CD4-positive, CD25-positive, alpha-beta regulatory T cell (primary cell): ENCODE measurements around the gene PSME4. TPM values are rescaled to one million over a fixed set of nuclear protein-coding genes. Genes with fewer than 3 reads are reported as not detected.

Experiments
- ATAC-seq, 2 donors: fragments of 150-1000 bp; cut with Tn5 transposase; one replicate each; pipeline ENCODE4 v1.10.0; 2021; ENCODE audit warnings: low read depth in 2 of 2, moderate number of reproducible peaks in 2 of 2, moderate library complexity in 1 of 2
- DNase-seq, 3 donors: peaks; one replicate each; pipeline versions ENCODE4 v3.0.0 to v3.0.0-alpha.2; 2012 to 2022; ENCODE audit warnings: mixed read lengths in 1 of 3
- H3K27ac ChIP-seq: one replicate; pipeline ENCODE4 v1.7.0; 2013; ENCODE audit warnings: mild to moderate bottlenecking, low read length; ENCODE audit not compliant: insufficient read depth, poor library complexity, severe bottlenecking
- H3K27me3 ChIP-seq: one replicate; pipeline ENCODE4 v1.7.0; 2013; ENCODE audit warnings: low read length; ENCODE audit not compliant: control insufficient read depth, insufficient read depth
- H3K36me3 ChIP-seq: one replicate; pipeline ENCODE4 v1.7.0; 2013; ENCODE audit warnings: mild to moderate bottlenecking, low read length, moderate library complexity; ENCODE audit not compliant: control insufficient read depth, insufficient read depth
- H3K4me1 ChIP-seq: 2 replicates; pipeline ENCODE4 v1.7.0; 2013; ENCODE audit warnings: mild to moderate bottlenecking, low read length; ENCODE audit not compliant: insufficient read depth, control insufficient read depth, poor library complexity, severe bottlenecking
- H3K4me3 ChIP-seq: one replicate; pipeline ENCODE4 v1.7.0; 2013; ENCODE audit warnings: low read depth, mild to moderate bottlenecking, low read length, moderate library complexity
- H3K9me3 ChIP-seq, 2 experiments: 1 replicate in 1 of 2; 2 replicates in 1 of 2; pipeline ENCODE4 v1.7.0; 2013; ENCODE audit warnings: low read length in 2 of 2, mild to moderate bottlenecking in 1 of 2, moderate library complexity in 1 of 2; ENCODE audit not compliant: control insufficient read depth in 2 of 2
- H3K27ac Mint-ChIP-seq, 3 donors: one replicate each; pipeline ENCODE4 v1.8.0; 2020 to 2022; ENCODE audit warnings: mild to moderate bottlenecking in 3 of 3, mixed read lengths in 3 of 3, moderate library complexity in 2 of 3
- H3K27me3 Mint-ChIP-seq: one replicate; pipeline ENCODE4 v1.8.0; 2022; ENCODE audit warnings: mild to moderate bottlenecking, mixed read lengths
- H3K36me3 Mint-ChIP-seq: one replicate; pipeline ENCODE4 v1.8.0; 2020; ENCODE audit warnings: mixed read lengths
- H3K4me1 Mint-ChIP-seq, 4 donors: one replicate each; pipeline ENCODE4 v1.8.0; 2020 to 2022; ENCODE audit warnings: mixed read lengths in 4 of 4, mild to moderate bottlenecking in 1 of 4
- H3K4me3 Mint-ChIP-seq, 4 donors: one replicate each; pipeline ENCODE4 v1.8.0; 2020 to 2022; ENCODE audit warnings: mild to moderate bottlenecking in 4 of 4, mixed read lengths in 4 of 4, moderate library complexity in 3 of 4
- H3K9me3 Mint-ChIP-seq, 7 donors: one replicate each; pipeline ENCODE4 v1.8.0; 2020 to 2022; ENCODE audit warnings: mixed read lengths in 7 of 7, mild to moderate bottlenecking in 3 of 7, moderate library complexity in 2 of 7
- polyA plus RNA-seq, 4 donors: library from polyadenylated mRNA; unstranded; fragments of 300-500 nt; fragmentation: Illumina TruSeq; gene quantifications; one replicate each; pipeline ENCODE4 v1.2.3, GENCODE V29; 2021
- total RNA-seq: library from RNA; stranded (reverse); gene quantifications from one replicate; pipeline ENCODE4 v1.2.3, GENCODE V29; 2022

The PSME4 gene
- total and polyA plus RNA-seq, 5 donors from 2014 or later, result 5.8 to 114 (median 6.6) TPM

DNA sequence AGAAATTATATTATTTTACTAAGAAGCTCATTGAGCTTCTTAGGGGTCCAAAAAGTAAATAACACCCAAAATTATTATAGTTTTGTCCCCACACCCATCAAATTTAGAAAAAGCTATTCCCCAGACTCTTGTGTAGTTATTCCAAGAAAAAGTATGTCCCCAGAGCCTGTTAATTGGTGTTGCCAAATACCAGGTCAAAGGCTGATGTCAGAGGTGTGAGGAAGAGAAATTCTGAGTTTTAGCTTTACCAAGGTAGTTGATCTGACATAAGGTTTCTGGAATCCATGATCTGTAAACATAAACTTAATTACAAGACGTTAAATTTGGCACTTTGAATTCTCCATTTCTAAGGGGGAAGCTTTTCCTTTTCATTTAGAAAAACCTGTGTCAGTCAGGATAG lies 29.3 kb upstream of the PSME4 start:
- no peaks in the 10 kb centered on the region for H3K9me3 ChIP-seq
- Mint-ChIP-seq H3K9me3 (peaks cover 0 to 6% (median 0%) of the 10 kb centered on the region in 7 donors), H3K27ac (no peak overlapping the region), H3K4me1 (peaks cover 3 to 7% (median 5%) of the 10 kb centered on the region in 4 donors), H3K36me3 (peaks cover 7% of the 10 kb centered on the region), H3K27me3 (no peaks in the 10 kb centered on the region), H3K4me3 (no peak overlapping the region)
- ATAC-seq (no peak), DNase-seq (no peak)
- H3K4me1 ChIP-seq, result peaks cover 19% of the 10 kb centered on the region
- no peak overlapping the region for H3K4me3 ChIP-seq
- H3K27me3 ChIP-seq, result no peaks in the 10 kb centered on the region
- no peak overlapping the region for H3K27ac ChIP-seq
- no peaks in the 10 kb centered on the region for H3K36me3 ChIP-seq

DNA sequence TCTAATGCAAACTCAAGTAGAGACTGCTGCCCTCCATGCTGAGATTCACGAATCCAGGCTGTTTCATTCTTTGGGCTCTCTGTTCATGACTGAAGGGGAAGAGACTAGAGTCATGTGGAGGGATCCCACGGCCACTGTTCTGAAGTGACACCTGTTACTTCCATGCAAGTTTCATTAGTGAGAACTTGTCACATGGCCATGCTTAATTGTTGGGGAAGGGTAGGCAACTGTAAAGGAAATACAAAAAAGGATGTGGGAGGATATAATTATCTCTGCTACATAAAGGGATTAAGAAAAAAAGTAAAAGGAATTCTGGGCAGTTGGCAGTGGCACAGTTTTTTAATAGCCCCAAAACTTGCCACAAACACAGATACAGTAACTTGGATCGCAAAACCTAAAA lies 28.0 kb upstream of the PSME4 start:
- H3K4me1 ChIP-seq, result peaks cover 27% of the 10 kb centered on the region
- H3K9me3 ChIP-seq, result no peaks in the 10 kb centered on the region
- H3K27me3 ChIP-seq, result no peaks in the 10 kb centered on the region
- H3K27ac ChIP-seq, result no peak overlapping the region
- ATAC-seq (no peak), DNase-seq (no peak)
- Mint-ChIP-seq H3K27ac (no peak overlapping the region), H3K4me3 (no peak overlapping the region), H3K9me3 (peaks cover 0 to 6% (median 0%) of the 10 kb centered on the region in 7 donors), H3K4me1 (peaks cover 0 to 19% (median 14%) of the 10 kb centered on the region in 4 donors), H3K36me3 (peaks cover 7% of the 10 kb centered on the region), H3K27me3 (no peaks in the 10 kb centered on the region)
- no peak overlapping the region for H3K4me3 ChIP-seq
- H3K36me3 ChIP-seq, result no peaks in the 10 kb centered on the region

DNA sequence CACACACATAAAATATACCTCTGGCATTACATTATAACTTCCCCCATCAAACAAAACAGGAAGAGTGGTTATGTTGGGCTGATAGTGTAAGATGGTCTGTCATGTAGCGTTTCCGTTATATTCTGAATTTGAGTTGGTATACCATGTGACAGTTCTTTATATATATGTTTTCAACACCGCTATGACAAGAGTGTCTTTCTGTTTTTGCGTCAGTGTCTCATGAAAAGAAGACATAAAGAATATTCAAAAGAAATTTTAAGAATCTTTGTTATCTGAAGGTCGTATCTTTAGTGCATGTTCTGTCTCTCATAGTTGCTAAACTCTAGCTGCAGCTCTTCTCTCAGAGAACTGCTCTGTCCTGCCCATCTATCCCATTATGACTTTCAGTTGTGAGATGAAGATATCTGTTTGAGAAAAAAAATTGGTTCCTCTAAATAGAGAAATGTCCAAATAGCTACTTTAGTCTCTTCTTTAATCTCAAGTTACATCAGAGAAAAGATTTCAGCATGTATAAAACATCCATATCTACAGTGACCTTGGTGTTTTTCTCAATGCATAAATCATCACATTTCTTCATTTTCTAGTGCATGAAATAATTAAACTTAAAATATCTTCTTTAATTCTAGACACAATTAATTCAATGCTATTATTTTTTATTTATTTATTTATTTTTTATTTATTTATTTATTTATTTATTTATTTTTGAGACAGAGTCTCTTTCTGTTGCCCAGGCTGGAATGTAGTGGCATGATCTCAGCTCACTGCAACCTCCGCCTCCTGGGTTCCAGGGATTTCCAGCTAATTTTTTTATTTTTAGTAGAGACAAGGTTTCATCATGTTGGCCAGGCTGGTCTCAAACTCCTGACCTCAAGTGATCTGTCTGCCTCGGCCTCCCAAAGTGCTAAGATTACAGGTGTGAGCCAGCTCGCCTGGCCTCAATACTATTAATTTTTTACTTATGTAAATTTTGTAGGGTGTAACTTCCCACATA lies 24.3 kb upstream of the PSME4 start:
- peak; percentile 97 to 98 for ATAC-seq
- H3K36me3 Mint-ChIP-seq, result no peaks in the 10 kb centered on the region
- peak overlapping the region in 2 of 3 donors; percentile 94 to 97 for H3K27ac Mint-ChIP-seq
- peaks cover 35% of the 10 kb centered on the region for H3K4me1 ChIP-seq
- H3K9me3 Mint-ChIP-seq, result no peaks in the 10 kb centered on the region
- H3K27ac ChIP-seq, result peak overlapping the region; percentile 84
- H3K27me3 Mint-ChIP-seq, result no peaks in the 10 kb centered on the region
- H3K36me3 ChIP-seq, result no peaks in the 10 kb centered on the region
- H3K27me3 ChIP-seq, result no peaks in the 10 kb centered on the region
- peaks cover 0 to 38% (median 27%) of the 10 kb centered on the region in 4 donors for H3K4me1 Mint-ChIP-seq
- H3K9me3 ChIP-seq, result no peaks in the 10 kb centered on the region
- peak in 2 of 3 donors; percentile 82 to 91 for DNase-seq
- H3K4me3 Mint-ChIP-seq, result peak overlapping the region; percentile 43 to 79 (median 76)
- H3K4me3 ChIP-seq, result peak overlapping the region; percentile 79

DNA sequence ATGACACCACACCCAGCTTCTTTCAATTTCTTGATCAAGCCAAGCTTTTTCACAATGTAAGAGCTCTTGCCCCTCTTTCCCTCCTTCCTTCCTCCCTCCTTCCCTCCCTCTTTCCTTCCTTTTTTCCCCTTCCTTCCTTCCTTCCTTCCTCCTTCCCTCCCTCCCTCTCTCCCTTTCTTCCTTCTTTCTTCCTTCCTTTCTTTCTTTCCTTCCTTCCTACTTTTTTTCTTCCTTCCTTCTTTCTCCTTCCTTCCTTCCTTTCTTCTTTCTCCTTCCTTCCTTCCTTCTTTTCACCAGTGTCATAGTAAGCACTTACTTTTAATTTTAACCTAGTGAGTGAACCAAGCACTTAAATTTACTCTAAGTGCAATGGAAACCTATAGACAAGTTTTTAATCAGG lies 21.2 kb upstream of the PSME4 start:
- Mint-ChIP-seq H3K27ac (peak overlapping the region in 2 of 3 donors; percentile 86 to 97), H3K4me1 (peaks cover 7 to 53% (median 35%) of the 10 kb centered on the region in 4 donors), H3K27me3 (no peaks in the 10 kb centered on the region), H3K36me3 (no peaks in the 10 kb centered on the region), H3K4me3 (peak overlapping the region in 2 of 4 donors; percentile 30 to 36), H3K9me3 (no peaks in the 10 kb centered on the region)
- Histone ChIP-seq H3K27me3 (no peaks in the 10 kb centered on the region), H3K36me3 (no peaks in the 10 kb centered on the region), H3K4me3 (no peak overlapping the region), H3K9me3 (no peaks in the 10 kb centered on the region), H3K4me1 (peaks cover 31% of the 10 kb centered on the region), H3K27ac (no peak overlapping the region)
- no peak for DNase-seq
- ATAC-seq, result no peak

DNA sequence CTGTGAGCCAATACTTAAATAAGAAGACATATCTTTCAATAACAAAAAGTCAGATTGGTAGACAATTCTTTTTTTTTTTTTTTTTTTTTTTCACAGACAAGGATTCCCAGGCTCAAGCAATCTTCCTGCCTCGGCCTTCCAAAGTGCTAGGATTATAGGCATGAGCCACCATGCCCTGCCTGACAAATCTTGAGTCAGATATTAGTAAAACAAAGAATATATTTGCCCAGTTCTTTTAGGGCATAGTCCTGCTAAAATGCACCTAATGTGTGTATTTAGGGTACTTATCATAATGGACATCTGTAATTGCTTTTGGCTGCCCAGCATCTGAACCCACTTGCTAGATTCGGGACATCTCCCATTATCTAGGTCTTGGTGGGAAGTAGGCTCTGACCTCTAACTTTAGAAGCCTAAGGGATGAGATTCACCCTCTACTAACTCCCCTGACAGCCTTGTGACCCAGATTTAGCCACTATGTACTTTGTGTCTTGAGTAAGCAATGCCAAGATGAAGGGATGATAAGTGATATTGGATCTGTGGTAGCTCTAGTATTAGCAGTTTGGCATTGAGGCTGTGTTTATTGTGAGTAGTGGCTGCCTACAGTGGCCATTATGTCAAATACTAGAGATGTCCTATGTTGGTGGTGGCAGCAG lies 18.5 kb upstream of the PSME4 start:
- Histone ChIP-seq H3K4me1 (peaks cover 10% of the 10 kb centered on the region), H3K9me3 (no peaks in the 10 kb centered on the region), H3K4me3 (no peak overlapping the region), H3K27me3 (no peaks in the 10 kb centered on the region), H3K36me3 (no peaks in the 10 kb centered on the region), H3K27ac (no peak overlapping the region)
- H3K4me3 Mint-ChIP-seq, result no peak overlapping the region
- no peak for ATAC-seq
- H3K4me1 Mint-ChIP-seq, result peaks cover 9 to 51% (median 33%) of the 10 kb centered on the region in 4 donors
- no peak for DNase-seq
- no peaks in the 10 kb centered on the region for H3K27me3 Mint-ChIP-seq
- no peaks in the 10 kb centered on the region for H3K9me3 Mint-ChIP-seq
- peaks cover 6% of the 10 kb centered on the region for H3K36me3 Mint-ChIP-seq
- H3K27ac Mint-ChIP-seq, result peak overlapping the region in 1 of 3 donors; percentile 20

DNA sequence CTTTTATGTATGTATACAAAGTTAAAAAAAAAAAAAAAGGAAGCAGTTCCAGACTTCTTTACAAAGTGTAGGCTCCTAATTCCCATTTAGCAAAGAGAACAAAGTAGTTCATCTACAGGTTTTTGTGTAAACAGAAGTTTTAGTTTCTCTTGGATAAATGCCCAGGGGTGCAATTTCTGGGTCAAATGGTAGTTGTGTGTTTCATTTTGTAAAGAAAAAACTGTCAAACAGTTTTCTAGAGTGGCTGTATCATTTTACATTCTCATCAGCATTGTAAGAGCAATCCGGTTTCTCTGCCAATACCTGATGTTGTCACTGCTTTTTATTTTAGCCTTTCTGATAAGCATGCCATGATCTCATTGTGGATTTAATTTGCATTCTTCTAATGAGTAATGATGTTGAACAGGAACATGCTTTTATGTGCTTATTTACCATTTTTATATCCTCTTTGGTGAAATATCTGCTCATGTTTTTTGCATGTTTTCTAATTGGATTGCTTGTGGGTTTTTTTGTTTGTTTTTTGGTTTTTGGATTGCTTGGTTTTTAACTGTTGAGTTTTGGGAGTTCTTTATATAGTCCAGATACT lies 16.6 kb upstream of the PSME4 start:
- no peaks in the 10 kb centered on the region for H3K27me3 ChIP-seq
- no peak overlapping the region for H3K27ac ChIP-seq
- Mint-ChIP-seq H3K36me3 (peaks cover 7% of the 10 kb centered on the region), H3K4me3 (no peak overlapping the region), H3K27me3 (no peaks in the 10 kb centered on the region), H3K27ac (peak overlapping the region; percentile 26 to 90 (median 73)), H3K9me3 (no peaks in the 10 kb centered on the region), H3K4me1 (peaks cover 9 to 37% (median 25%) of the 10 kb centered on the region in 4 donors)
- peaks cover 1% of the 10 kb centered on the region for H3K4me1 ChIP-seq
- no peak overlapping the region for H3K4me3 ChIP-seq
- H3K9me3 ChIP-seq, result no peaks in the 10 kb centered on the region
- no peak for ATAC-seq
- H3K36me3 ChIP-seq, result no peaks in the 10 kb centered on the region
- DNase-seq, result peak in 1 of 3 donors; percentile 10

DNA sequence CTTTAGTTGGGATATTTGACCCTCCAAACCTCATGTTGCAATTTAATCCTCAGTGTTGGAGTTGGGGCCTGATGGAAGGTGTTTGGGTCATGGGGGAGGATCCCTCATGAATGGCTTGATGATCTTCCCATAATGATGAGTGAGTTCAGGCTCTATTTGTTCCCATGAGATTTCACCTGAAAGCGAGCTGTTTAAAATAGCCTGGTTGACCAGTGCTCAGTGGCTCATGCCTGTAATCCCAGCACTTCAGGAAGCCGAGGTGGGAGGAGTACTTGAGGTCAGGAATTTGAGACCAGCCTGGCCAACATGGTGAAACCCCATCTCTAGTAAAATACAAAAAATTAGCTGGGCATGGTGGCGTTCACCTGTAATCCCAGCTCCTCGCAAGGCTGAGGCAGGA lies 14.9 kb upstream of the PSME4 start:
- peaks cover 19% of the 10 kb centered on the region for H3K36me3 Mint-ChIP-seq
- H3K27me3 Mint-ChIP-seq, result no peaks in the 10 kb centered on the region

More for the DNA sequence above, 14.9 kb upstream of the PSME4 start:
- no peak overlapping the region for H3K4me3 Mint-ChIP-seq
- no peak for ATAC-seq
- Histone ChIP-seq H3K4me1 (no peaks in the 10 kb centered on the region), H3K27ac (no peak overlapping the region), H3K36me3 (peaks cover 2% of the 10 kb centered on the region), H3K9me3 (no peaks in the 10 kb centered on the region), H3K27me3 (no peaks in the 10 kb centered on the region), H3K4me3 (no peak overlapping the region)
- H3K27ac Mint-ChIP-seq, result peak overlapping the region in 1 of 3 donors; percentile 63
- H3K4me1 Mint-ChIP-seq, result peaks cover 14 to 31% (median 20%) of the 10 kb centered on the region in 4 donors
- DNase-seq, result no peak
- H3K9me3 Mint-ChIP-seq, result peaks cover 0 to 2% (median 0%) of the 10 kb centered on the region in 7 donors
